Left renal pelvis (tissue), 4 donors: ENCODE data around the gene SLC26A1. TPM values are rescaled to one million over a fixed set of nuclear protein-coding genes. Genes with fewer than 3 reads are reported as not detected.

ENCODE experiments used
- DNase-seq, 4 donors: peaks; one replicate each; pipeline ENCODE4 v3.0.0-alpha.2; 2013; ENCODE audit warnings: low read depth in 4 of 4, low spot score in 3 of 4
- polyA plus RNA-seq, 4 donors: library from polyadenylated mRNA; unstranded; fragments of 120-200 nt; gene quantifications; one replicate each; pipeline ENCODE4 v1.2.1, GENCODE V29; 2013; ENCODE audit not compliant: insufficient read length in 4 of 4

The SLC26A1 gene
- polyA plus RNA-seq, 4 donors, result 2.0 to 14.9 (median 7.6) TPM

DNA sequence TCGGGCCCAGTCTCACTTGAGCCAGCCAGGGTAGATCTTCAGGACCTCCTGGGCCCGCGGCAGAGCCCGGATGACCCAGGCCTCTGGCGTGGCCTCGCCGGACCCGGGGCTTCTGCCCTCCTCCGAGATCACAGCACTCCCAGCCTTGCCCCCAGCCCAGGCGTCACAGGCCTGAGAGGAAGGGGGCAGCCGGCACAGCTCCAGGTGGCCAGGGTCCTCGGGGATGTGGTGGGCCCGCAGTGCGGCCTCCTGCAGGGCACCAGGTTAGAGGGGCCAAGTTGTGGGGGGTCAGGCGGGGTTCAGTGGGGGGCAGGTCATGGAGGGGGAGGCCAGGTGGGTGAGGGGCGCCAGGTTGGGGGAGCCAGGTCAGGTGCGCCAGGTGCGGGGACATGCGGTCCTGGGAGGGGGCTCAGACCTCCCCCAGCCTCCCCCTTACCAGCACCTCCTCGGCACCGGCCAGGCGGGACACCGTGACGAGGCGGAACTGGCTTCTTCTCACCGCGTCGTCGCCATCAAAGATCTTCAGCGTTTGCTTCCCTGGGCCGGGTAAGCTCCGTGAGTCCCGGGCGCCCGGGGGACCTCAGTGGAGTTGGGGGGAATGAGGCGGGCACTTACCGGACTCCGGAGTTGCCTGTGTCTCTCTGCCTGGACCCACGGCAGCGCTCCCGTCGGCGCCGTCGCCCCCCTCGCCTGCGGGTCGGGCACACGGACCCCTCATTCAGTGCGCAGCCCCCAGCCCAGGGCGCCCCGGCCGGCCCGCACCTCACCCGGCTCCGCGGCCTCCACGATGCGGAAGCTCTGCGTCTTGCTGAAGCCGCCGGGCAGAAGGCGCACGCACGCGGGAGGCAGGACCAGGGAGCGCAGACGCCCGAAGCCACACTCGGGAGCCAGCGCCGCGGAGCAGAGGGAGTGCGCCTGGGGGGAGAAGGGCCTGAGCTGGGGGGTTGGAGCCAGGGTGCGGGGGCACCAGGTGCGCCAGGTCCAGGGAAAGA is 25.8 kb downstream of the SLC26A1 start:
- no peak for DNase-seq

DNA sequence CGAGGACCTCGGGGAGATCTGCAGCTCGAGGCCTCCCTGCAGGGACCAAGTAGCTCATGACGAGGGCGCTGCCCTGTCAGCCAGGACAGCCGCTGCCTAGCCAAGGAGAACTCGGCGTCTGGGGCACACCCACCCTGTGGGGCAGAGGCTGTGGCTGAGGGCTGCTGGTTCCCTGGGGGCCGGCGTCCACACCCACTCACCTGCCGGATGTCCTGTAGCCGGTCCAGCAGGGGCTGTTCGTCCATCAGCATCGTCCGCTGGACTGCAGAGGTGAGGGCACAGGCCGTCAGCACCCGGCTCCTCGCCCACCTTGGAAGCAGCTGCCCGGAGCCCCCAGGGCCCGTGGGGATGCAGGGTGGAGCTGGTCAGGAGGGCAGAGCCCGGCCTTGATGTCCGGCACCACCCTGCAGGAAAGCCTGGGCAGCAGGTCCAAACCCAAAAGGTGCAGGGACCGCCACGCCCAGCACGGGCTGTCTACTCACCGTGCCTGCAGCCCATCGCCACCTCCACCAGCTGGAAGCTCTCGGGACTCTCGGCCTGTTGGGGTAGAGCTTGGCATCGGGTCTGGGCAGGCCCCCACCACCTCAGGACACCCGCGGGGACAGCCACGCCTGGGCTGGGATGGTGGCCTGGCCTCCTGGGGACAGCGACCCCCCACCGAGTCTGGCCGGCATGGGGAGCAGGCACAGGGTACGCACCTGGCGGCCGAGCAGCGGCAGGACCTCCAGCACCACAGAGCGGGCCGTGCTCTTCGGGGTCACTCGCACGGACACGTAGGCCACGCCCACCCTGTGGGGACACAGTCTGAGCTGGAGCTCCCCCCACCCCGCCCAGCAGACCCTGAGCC is 26.7 kb downstream of the SLC26A1 start:
- no peak for DNase-seq

DNA sequence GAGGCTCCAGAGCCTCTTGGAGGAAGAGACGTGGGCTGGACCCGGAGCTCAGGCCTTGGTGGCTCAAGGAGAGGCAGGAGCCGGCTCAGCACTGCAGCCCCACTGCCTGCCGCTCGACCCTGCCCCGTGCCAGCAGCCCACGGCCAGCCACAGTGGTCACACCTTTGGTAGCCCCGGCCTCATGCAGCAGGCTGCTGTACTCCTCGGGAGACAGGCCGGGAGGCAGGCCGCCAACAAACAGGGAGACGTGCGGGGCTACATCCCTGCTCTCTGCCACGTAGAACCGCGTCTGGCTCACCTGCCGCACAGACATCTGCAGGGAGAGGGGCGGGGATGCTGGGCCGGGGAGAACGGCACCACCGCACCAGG is 27.5 kb downstream of the SLC26A1 start:
- DNase-seq, result no peak

DNA sequence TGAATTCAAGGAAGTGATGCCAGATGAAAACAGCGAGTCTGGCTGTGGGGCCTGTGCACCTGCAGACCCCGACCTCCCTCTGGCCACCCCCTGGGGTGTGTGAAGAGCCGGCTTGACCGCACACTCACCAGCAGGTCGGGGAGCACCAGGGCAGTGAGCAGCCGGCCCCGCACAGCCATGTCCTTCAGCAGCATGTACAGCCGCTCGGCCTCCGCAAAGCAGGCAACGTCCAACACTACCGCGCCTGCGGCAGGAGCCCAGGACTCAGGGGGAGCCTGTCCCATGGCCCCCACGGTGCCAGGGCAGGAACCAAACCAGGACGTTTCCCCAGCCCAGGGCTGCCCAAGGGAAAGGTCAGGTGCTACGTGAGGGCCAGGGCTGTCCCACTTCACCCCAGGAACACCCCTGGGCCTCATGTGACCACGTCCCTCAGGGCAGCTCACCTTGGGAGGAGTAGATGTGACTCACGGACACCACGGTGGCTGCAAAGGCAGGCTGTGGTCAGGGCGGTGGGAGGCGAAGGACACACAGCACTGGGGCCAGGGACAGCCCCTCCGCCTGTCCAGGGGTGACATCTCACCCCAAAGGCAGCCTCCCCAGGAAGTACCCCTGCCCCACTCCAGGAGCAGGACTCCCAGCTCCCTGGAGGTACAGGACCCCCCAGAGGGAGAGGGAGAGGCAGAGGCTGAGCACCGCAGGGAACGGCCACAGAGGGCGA is 28.0 kb downstream of the SLC26A1 start:
- DNase-seq, result no peak

DNA sequence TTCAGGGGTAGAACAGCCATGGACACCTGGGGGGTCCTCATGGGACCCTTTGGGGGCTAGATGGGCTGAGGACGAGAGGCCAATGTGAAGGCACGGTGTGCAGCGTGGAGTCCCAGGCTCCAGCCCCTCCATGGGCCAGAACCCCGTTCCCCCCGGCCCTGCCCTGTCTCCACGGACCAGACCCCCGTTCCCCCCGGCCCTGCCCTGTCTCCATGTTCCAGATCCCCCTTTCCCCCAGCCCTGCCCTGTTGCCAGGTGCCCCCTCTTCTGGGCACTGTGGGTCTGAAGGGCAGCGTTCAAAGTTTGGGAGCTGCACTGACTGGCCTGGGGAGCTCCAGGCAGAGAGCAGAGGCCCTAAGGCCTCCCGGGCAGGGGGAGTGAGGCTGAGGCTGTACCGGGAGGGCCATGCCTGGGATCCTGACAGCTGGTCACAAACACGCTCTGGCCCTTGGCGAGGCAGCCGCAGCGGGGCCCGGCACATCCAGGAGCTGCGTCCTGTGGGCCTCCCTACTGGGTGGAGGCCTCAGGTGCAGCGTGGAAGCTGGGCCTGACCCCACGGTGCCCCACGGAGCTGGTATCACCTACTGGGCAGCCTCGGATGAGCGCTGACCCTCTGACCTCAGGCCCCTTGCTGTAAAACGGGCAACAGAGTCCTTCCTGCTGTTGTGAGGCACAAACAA is 28.7 kb downstream of the SLC26A1 start:
- no peak for DNase-seq

DNA sequence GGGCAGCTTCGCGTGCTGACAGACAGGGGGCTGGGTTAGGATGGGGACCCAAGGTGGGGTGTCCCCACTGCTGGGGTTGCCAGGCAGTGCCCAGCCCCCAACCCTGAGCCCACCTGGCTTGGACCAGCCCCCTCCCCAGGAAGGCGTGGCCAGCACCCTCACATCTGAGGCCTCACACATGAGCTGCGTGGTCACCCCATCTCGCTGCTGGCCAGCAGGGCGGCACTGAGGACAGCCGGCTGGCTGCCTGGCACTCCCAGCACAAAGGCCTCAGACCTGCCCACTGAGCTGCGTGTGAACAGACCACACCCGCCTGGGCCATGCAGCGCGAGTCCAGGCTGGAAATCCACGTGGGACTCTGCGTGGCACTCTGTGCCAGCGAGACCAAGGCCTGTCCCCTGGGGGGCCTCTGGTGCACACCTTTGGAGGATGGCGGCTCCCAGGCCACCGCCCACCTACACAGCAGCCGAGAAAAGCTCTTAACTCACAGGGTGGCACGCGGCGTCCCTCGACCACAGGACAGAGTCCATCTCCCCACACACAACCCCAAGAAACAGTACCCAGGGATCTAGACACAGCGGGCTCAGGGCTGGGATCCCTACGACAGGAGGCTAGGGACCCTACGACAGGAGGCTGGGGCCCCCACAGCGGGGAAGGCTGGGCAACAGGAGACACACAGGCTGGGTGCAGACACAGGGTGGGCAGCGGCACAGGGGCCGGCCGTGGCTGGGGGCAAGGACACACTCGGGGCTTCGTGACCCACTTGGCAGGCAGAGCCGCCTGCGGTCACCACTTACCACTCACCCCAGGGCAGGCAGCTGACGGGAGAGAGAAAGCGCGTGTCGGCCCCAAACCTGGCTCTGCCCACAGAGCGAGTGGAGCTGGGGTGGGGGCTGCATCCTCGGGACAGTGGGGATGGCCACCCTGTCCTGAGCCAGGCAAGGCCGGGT is 29.7 kb downstream of the SLC26A1 start:
- DNase-seq, result no peak

DNA sequence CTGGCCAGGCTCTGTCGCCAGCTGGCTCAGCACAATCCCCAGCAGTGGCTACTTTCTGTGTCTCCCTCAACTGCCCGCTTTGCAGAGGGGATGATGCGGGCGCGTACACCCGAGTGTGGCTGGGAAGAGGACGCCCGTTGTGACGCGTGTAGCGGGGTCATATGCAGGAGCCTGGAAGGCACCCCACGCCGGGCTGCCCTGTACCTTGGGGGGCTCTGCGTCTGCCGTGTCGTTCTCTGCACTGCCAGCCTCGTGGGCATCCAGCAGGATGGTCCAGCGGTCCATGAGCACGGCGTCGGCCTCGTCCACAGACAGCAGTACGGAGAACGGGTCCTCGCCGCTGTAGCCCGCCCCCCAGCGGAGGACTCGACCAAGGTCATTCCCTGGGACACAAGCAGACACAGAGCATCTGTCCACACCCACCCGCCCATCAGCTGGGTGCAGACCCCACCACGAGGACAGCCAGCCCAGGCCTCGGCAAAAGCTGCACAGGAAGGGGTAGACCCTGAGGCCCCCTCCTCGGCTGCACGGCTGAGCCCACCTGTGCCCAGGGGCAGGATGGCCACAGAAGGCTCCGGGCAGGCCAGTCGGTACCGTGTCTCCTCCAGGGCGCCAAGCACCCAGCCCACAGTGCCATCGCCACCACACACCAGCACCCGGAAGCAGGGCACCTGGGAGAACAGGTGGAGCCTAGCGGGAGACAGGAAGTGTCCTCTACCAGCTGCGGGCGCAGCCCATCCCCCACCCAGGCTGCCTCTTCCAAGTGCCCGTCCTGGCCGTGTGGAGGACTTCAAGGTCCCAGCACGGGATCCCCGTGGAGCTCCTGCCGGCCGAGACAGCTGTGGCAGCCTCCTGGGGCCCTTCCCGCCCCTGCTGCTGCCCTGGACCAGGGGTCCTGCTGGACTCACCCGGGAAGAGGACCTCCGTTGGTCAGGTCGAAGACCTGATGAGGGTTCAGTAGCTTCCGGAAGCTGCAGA is 30.7 kb downstream of the SLC26A1 start:
- DNase-seq, result no peak

DNA sequence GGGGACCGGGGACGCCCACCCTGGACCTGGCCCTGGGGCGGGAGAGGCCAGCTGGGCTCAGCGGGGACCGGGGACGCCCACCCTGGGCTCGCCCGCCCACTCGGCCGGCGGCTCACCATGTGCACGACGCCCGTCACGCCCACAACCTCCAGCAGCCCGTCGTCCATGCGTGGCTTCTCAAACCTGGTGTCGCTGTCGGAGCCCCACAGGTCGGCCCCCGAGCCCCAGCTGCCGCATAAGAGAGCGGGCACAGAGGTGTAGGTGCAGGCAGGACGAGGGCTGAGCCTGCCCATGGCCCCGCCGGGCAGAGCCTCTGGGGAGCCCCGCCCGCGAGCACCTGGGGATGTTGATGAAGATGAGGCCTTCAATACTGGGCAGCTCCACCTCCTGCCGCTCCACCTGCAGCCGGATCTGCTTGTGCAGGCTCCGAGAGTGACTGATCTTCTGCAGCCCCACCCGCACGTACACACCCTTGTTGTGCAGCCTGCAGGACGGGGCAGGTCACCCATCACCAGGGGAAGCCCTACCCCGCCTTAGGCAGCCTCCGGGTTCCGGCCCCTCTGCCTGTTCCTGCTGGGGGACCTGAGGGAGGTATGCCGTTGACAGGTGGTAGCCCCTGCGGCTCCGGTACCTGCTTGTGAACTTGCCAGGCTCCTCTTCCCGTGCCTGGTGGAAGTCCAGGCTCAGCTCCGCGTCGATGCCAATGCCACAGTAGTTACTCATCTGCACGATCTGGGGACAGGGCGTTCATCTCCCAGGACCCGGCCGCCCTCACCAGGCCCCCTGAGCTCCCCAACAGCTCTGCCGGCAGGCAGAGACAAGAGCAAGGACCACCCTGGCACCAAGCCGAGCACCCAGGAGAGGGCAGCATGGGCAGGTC is 31.6 kb downstream of the SLC26A1 start:
- no peak for DNase-seq

DNA sequence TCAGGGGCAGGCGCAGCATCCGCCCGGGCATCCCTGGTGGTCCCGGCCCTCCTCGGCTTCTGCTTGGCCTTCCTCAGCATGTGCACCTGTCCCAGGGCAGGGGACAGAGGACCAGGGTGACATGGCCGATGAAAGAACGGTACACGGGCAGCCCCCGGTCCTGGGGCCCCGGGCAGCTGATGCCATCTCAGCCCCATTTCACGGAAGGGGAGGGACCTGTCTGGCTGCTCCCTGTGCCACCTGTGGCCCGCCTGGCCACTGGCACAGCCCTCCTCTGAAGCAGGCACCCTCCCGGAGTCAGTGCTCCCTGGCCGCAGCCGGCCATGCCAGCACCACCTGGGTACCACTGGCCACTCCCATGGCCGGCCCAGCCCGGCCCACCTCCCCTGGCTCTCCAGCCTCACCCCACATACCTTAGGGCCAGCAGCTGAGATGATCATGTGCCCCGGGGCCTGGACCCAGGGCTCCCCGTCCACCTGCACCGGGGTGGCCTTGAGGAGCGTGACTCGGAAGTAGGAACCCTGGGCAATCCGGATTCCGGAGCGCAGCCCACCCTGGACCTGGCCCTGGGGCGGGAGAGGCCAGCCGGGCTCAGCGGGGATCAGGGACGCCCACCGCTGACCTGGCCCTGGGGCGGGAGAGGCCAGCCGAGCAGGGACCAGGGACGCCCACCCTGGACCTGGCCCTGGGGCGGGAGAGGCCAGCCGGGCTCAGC is 32.4 kb downstream of the SLC26A1 start:
- DNase-seq, result no peak

DNA sequence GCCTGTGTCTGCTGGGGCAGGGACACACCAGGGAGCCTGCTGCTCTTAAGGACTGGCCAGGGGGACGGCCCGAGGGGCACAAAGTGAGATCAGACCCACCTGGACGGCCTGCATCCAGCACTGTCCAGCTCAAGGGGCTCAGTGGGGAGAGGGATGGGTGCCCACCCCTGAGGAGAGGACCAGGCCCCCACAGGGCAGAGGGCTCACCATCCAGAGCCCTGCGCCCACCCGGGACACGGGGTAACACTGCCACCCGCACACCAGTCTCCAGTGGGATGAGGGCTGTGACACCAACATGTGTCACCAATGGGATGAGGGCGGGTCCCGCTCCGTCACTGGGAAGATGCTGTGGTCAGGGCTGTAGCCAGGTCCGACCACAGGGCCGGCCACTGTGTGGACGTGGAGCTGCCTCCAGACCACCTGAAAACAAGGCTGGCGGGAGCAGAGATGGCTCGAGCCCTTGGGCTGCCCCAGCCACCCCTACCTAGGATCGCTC is 33.0 kb downstream of the SLC26A1 start:
- DNase-seq, result no peak

DNA sequence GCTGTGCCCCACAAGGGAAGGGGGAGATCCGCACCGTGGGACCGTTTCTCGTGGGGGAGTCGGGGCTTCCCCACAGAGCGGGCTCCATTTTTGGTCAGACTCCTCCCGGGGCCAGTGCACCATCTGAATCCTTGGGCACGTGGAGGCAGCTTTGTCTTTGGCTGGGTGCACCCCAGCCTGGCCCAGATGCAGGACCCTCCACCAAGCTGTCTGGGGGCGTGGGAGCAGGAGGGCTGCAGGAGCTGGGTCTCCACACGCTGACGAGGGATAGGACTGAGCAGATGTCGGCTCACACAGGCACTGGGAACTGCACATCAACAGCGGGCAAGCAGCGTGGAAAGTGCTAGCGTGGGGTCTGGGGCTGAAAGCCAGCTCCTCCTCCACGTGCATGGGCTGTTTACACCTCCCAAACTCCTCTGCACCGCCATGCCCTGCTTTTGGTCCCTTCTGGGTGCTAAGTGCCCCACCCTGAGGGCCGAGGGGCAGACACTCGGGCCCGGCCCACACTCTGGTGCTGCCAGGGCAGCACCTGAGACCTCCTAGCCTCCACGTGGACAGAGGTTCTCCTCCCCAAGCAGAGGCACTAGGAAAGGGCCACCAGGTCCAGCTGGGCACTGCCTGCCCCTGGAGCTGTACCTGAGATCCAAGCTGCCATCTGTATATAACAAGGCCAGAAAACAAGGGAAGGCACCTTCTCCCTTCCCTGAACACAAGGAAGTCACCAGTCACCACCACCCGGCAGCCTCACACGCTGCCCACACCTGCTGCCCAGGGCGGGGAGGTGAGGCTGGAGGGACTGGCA is 33.7 kb downstream of the SLC26A1 start:
- no peak for DNase-seq

DNA sequence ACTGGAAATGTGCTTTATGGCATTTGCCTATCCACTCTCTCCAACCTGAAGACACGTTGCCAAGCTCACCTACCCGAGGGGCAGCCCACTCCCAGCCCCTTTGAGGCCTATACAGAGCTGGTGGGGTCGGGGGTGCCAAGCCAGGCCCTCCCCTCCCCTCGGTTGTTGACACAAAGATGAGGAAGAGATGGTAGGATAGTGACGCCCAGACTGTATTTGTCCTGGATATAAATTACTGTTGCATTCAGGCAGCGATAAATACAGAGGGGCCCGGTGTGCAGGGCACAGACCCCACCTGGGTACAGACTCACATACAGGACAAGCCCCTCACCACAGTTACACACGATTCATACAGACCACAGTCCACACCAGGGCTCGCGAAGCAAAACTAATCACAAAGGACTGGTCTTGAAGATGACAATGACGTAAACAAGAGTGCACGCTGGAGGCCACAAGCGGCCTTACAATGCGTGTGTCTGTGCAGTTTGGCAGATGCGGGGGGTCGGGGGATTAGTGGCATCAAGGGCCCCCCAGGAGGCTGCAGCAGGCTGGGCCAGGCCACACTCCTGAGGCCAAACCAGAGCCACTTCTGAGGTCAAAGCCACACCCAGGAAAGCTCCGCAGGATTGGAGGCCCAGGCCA is 34.4 kb downstream of the SLC26A1 start:
- DNase-seq, result no peak

DNA sequence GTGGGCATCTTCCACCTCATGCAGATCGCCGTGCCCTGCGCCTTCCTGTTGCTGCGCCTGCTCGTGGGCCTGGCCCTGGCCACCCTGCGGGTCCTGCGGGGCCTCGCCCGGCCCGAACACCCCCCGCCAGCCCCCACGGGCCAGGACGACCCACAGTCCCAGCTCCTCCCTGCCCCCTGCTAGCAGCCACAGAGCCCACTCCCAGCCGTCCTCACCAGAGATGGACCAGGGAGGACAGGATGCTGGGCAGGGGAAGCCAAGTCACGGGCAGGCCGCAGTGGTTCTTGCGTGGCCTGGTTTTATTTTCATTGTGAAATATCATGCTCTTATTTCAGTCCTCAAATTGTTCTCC is 34.9 kb downstream of the SLC26A1 start:
- no peak for DNase-seq

DNA sequence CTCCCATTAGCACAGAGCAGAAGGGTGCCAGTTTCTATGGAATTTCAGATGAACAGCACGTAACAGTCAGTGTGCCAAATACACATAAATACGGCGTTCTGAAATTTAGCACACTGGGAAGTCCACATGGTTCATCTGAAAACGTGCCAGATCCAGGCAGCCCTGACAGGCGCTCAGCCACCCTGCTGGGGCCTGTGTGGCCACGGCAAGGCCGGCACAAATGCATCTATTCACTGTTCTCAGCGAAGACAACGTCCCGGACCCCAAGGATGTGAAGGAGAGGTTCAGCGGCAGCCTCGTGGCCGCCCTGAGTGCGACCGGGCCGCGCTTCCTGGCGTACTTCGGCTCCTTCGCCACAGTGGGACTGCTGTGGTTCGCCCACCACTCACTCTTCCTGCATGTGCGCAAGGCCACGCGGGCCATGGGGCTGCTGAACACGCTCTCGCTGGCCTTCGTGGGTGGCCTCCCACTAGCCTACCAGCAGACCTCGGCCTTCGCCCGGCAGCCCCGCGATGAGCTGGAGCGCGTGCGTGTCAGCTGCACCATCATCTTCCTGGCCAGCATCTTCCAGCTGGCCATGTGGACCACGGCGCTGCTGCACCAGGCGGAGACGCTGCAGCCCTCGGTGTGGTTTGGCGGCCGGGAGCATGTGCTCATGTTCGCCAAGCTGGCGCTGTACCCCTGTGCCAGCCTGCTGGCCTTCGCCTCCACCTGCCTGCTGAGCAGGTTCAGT is 35.5 kb downstream of the SLC26A1 start:
- no peak for DNase-seq

DNA sequence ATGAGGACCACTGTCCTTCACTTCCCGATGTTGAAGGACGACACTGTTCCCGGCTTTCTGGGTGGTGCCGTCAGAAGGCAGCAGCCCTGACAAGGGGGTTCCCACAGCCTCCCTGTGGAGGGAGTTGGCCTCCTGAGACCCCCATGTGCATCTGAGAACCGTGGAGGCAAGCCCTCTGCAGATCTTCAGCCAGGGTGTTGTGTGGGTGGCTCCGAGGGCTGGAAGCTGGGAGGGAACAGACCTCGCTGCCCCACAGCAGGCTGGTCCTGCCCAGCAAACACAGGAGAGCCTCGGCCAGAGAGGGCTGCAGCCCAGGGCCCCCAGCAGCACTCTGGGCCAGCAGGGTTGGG is 36.0 kb downstream of the SLC26A1 start:
- DNase-seq, result no peak
